ENCODE measurements around the gene KCNQ1OT1.

The KCNQ1OT1 gene

DNA sequence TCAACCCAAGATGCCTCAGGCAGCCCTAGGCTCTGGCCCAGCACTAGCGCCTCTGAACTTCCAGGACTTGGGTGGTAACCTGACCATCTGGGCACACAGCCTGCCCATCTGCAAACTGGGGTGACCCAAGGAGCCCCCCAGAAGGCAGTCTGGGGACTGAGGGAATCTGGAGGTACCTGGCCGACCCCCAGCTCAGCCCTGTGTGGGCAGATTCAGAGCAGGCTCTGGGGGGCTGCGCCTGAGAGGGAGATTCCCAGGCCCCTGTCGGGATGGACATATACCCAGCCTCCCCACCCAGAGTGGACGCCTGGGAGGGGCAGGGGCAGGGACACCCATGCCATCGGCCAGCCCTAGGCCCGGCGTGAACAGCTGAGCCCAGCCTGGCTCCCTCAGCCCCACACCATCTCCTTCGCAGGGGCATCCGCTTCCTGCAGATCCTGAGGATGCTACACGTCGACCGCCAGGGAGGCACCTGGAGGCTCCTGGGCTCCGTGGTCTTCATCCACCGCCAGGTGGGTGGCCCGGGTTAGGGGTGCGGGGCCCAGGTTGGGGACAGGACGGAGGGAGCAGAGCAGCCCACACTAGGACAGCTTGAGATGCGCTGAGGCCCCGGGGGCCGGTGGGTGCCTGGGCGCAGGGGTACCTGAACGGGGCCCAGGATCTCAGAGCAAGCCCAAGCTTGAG lies 128.1 kb downstream of the KCNQ1OT1 start:
- DNase-seq (ENCODE audit: low read depth, low spot score) = no peak

DNA sequence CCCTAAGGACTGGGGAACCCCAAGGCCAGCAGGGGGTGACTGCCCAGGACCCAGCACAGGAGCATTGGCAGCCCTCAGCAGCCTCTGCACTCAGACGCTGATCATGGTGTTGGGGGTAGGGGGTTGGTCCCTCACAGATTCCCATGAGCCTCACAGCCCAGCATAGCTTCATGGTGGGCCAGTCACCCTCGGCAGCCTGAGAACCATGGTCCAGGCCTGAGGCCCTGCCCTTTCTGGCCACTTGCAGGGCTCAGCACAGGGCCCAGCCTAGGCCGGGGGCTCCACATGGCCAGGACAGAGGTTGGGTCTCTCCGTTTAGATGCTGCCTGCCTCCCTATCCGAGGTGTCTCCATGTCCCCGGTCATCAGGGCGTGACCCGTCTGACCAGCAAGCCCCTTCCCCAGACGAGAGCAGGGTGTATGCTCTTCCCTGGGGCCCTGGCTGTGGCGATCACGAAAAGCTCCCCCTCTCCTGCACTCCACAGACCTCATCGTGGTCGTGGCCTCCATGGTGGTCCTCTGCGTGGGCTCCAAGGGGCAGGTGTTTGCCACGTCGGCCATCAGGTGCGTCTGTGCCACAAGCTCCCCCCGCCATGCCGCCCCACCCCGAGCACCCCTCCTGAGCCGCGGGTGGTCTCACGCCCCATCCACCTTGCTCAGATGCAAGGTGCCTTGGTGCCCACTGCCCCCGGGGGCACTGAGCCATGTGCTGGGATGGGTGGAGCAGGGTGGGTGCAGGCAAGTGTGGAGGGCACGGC lies 128.8 kb downstream of the KCNQ1OT1 start:
- DNase-seq (ENCODE audit: low read depth, low spot score) = no peak

DNA sequence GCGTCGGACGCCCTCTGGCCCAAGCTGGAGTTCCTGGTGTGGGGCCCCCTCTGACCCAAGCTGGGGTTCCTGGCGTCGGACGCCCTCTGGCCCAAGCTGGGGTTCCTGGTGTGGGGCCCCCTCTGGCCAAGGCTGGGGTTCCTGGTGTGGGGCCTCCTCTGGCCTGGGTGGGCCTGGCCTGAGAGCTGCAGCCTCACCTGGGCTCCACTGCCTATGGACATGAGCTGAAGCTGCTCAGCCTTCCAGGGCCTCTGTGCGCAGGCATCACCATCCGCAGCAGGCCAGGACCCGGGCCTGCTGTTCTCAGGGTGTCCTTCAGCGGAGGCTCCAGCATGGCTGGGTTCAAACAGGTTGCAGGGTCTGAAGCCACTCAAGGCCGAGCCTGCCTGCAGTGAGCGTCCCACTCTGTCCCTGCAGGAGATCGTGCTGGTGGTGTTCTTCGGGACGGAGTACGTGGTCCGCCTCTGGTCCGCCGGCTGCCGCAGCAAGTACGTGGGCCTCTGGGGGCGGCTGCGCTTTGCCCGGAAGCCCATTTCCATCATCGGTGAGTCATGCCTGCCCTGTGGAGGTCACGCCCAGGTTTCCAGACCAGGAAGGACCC lies 129.5 kb downstream of the KCNQ1OT1 start:
- DNase-seq (ENCODE audit: low read depth, low spot score) = no peak

DNA sequence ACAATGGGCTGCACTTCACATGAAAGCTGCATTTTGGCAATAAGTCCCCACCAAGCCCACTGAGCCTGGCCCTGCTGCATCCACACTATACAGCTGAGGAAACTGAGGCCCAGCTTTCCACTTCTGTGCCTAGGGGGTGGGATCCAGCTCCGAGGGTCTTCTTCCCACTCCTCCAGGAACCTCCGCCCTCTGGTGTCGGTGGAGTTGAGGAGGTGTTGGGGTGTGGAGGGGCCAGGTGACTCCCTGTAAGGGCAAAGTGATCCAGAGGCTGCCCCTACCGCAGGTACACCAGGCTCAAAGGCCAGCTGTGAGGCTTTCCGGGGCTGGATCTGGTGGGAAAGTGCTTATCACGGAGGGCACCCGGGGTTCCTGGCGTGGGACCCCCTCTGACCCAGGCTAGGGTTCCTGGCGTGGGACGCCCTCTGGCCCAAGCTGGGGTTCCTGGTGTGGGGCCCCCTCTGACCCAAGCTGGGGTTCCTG lies 130.0 kb downstream of the KCNQ1OT1 start:
- no peak for DNase-seq (ENCODE audit: low read depth, low spot score)

DNA sequence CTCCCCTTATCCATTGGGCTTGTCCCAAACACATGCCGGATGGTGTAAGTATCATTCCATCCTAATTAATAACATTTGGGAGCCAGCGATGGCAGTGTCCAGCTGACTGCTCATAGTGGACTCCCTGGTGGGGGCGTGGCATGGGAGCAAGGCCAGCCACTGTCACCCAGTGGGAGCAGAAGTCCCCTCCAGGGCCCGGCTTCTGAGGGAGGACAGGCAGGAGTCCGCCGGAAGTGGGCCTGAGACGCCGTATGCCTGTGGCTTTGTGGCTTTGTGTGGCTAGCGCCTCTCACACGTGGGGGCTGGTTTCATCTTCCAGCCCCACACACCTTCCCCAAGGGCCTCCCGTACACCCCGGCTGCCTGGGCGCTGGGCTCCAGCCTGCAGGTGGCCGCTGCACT lies 130.5 kb downstream of the KCNQ1OT1 start:
- no peak for DNase-seq (ENCODE audit: low read depth, low spot score)

DNA sequence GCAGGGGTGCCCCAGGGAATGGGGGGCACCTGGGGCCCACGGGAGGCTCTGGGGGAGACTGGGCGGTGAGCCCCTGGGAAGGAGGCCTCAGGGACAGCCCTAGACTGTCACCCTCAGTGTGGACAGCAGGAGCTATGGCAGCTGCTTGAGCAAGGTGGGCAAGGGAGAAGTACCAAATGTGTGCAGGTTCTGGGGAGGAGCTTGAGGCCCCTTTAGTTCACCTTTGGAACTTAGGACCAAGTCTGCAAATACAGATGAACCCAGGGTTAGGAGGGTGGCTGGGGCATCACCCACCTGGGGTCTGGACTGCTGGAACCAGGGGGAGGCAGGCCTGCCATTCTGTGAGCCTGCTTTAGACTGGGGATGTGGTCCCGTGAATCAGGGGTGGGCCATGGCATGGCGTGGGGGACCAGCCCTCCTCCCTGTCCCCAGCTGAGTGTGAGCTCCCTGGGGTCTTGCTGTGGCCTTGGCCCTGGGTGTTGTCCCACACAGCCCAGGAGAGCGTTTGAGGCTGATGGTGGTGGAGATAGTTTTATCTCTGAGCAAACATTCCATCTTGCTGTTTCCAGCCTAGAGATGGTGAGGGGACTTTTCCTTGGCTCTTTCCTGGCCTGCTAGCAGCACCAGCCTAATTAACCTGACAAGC lies 132.6 kb downstream of the KCNQ1OT1 start:
- no peak for DNase-seq (ENCODE audit: low read depth, low spot score)

DNA sequence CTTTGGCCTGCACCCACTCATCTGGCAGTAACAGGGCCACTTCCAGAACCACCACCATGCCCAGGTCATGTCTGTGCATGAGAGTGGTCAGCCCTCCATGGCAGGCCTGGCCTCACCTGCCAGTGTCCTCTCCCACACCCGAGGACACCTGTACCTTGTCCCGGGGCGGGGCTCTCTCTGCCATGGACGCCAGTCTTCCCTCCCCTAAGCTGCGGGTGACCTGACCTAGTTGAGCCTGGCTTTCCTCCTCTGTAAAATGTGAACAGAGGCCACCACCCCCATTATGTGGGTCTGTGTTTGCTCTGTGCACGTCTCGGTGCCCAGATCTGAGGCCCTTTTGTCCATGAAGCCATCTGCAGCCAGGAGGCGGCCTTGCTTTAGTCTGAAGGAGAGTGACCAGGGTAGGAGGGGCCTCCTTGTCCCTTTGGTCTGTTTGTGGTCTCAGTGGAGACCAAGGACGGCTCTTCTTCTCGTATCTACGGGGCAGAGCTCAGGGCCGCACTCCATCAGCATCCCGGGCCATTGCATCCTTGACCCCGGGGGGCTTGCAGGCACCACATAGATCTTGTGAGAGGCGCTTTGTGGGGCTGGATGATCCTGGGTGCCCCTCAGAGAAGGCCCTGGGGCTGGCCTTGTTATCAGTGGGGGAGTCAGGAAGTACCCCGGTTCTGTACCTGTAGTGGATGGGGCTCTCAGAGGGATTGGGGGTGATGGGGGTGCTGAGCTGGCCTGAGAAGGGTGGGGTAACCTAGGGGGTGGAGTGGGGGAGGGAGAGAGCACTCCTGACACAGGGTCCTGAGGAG lies 133.4 kb downstream of the KCNQ1OT1 start:
- no peak for DNase-seq (ENCODE audit: low read depth, low spot score)

DNA sequence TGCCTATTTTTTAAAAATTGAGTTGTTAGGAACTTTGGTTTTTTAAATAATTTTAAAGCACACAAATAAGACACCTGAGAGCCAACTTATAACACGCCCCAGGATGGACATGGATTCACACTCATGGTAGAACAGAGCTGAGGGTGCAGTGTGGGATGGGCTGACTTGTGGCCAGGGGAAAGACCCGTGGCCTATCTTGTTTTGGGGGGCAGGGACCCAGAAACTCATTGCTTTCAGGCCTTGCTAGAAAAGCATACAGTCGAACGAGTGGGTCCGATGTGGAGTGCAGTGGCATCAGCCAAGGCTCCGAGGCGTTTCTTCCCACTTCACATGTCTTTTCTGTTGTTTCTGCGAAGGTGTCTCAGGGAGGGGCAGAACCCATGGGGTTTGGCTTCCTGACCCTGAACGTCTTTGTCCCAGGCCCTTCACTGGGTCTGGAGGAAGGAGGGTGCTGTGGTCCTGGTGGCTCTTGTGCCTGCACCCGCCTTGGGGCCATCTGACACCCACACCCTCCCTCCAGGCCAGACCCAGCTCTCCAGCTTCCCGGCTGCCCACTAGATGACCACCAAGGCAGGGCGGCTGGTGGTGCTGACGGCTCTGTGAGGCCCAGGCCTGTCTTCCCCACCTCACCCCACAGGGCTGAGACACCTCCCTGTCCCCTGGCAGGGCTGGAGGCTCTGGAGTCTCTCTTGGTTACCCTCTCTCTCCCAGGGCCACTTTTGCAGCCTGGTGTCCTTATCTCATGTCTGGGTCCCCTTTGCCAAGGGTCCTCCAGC lies 134.2 kb downstream of the KCNQ1OT1 start:
- DNase-seq (ENCODE audit: low read depth, low spot score) = no peak

DNA sequence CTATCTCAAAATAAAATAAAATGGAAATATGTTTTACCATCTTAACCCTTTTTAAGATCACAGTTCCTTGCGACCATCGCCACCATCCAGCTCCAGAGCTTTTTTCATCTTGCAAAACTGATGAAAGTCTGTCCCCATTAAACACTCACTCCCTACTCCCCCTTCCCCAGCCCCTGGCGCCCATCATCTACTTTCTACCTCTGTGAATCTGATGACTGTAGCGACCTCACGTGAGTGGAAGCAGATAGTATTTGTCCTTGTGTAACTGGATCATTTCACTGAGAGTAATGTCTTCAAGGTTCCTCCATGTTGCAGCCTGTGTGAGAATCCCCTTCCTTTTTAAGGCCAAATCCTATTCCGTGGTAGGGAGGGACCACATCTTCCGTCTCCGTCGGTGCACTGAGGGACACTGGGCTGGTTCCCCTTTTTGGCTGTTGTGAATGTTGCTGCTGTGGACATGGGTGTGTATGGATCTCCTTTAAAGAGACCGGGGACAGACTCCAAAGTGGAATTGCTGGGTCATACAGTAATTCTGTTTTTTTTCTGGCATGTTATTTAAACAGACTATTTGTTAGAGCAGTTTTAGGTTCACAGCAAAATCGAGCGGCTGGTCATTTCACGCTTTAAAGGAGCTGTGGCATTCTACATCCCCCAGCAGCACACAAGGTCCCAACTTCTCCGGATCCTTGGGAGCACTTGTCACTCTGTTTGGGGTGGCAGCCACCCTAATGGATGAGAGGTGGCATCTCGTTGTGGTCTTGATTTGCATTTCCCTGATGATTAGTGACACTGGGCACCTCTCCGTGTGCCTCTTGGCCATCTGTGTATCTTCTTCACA lies 135.0 kb downstream of the KCNQ1OT1 start:
- no peak for DNase-seq (ENCODE audit: low read depth, low spot score)

DNA sequence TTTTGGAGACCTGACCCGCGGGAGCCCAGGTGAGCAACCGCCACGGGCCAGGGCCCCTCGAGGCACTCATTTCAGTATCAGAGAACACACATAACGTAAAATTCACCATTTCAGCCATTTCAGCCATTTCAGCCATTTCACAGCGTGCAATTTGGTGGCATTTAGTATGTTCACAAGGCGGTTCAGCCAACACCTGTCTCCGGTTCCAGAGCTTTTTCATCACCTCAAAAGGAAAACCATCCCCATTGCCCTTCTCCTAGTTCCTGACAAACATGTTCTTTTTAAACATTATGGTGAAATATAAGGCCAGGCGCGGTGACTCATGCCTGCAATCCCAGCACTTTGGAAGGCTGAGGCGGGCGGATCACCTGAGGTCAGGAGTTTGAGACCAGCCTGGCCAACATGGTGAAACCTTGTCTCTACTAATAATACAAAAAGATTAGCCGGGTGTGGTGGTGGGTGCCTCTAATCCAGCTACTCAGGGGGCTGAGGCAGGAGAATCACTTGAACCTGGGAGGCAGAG lies 135.7 kb downstream of the KCNQ1OT1 start:
- DNase-seq (ENCODE audit: low read depth, low spot score) = no peak

DNA sequence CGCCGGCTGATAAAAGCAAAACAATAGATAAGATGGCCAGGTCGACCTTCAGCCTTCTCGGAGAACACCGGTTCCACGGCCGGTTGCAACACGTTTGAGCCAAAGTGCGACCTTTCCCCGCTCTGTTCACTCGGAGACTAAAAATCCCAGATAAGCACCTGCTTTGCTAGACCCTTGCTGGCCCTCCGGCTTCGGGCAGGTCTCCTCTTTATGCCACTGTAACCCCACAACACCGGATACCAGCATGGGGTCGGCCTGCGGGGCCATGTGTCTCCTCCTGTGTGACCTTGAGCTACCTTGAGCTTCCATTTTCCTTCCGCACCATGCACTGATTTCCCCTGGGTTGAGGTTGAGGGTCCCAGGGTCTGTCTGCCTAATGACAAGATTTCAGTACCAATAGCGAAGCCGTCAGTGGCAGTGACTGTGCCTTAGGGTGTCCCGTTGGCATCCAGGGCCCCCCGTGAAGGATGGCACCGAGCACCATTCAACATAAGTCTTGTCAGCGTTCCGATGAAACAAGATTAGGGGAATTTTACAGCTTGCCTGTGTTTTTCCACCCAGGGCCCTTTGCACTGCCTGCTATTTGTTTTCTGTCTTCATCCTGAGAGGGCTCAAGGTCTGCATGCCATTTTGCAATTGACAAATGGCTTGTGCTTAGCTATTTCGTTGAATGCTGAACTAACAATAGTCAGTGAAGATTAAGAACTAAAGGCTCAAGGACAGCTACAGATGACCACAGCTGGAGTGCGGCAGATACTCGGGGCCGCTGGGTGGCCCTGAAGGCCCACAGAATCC lies 136.4 kb downstream of the KCNQ1OT1 start:
- DNase-seq (ENCODE audit: low read depth, low spot score) = no peak

DNA sequence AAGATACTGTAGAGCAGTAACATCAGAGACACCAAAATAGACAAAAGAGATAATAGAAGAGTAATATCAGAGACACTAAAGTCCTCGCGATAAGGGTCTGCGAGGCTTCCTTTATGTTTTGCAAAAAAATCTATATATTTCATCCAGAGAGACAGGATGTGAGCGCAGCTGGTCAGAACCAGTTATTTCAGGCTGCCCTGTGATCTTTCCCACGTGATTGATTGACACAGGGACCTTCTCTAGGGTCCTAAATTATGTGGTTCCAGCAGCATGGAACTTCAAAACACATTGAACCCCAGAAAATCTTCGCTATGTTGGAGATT lies 136.9 kb downstream of the KCNQ1OT1 start:
- DNase-seq (ENCODE audit: low read depth, low spot score) = no peak

DNA sequence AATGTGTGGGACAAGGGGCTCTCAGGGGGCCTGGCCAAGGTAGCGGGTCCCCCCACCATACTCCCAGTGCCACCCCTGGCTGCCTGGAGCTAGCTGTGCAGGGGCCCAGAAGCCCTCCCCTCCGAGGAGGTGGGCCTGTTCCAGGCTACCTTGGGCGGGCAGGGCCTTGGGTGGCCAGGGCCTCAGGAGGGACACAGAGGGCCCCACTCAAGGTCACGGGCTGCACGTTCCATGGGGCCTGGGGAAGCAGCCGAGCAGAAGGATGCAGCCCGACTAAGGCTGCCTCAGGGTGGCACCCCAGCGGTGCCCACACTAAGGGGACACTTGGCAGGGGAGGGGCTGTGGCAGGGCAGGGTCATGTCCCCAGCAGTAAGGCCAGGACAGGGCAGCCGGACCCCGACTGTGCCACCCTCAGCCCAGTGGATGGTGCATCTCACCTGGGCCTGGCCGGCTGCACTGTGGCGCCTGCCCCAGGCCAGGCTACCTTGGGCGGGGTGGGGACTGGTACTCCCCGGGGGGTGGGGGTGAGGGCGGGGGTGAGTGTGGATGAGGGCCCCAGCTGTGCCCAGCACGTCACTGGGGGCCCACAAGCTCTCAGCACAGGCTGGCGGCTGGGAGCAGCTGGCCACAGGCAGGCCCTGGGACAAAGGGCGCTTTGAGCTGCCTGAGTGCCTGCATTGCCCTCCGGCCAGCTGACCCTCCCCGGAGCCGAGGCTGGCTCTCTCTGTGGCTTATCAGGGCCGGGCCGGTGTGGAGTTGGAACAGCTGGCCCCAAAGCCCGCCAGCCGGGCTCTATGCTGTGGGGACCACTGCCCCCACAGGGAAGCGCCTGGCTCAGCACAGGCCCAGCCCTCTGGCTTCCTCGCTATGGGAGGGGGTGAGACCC lies 137.9 kb downstream of the KCNQ1OT1 start:
- DNase-seq (ENCODE audit: low read depth, low spot score) = no peak

DNA sequence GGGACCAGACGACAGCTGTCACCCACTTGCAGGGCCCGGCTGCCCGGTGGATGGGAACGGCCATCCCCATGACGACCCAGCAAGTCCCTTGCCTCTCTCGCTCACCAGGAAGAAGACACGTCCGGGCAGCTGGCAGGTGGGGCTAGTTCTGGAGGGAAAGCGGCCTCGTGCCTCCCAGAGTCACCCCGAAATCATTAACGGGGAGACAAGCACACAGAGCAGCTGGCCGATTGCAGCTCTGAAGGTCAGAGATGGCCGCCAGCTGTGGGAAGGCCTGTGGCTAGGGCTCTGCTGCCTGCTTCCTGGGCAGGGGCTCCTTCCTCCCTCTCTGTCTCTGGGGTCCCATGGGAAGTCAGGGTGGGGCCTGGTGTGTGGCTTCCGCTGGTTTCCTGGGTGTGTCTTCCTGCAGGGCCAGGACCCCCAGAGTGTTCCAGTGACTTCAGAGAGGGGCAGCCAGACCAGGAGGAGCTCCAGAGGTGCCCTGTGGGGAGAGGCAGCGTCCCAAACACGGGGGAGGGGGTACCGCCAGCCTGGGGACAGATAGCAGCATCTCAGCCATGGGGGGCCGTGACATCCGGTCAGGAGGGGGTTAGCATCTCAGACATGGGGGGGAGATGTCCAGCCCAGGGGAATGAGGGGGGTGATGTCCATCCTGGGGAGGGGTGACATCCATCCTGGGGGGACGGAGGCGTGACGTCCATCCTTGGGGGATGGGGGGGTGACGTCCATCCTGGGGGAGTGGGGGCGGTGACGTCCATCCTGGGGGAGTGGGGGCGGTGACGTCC lies 140.1 kb downstream of the KCNQ1OT1 start:
- no peak for DNase-seq (ENCODE audit: low read depth, low spot score)

DNA sequence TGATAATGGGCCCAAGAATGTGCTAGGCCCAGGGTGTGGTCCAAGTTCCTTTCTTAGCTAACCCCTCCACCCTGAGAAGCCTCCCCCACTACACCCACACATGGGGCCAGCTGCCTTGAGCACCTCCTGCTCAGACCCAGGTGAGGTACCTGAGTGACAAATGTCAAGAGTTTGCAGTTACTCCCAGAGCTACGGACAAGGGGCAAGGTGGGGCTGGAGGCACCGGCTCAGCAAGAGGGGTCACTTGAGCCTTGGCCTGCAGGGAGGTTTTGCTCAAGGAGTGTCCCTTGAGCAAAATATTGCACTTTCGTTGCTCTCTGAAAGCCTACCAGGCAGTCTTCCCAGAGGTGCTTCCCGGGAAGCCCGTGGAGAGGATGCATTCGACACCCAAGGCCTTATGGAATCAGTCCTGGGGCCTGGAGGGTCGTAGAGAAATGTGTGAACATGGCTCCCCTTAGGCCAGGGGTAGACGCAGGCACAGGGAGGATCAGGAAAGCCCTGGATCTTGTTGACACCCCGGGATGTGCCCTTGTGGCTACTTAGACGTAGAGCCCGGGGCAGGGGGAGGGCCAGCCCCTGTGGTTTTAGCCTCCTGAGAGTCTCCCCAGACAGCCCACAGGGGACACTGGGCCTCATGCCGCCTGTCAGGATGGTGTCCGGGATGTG lies 140.8 kb downstream of the KCNQ1OT1 start:
- DNase-seq (ENCODE audit: low read depth, low spot score) = no peak

DNA sequence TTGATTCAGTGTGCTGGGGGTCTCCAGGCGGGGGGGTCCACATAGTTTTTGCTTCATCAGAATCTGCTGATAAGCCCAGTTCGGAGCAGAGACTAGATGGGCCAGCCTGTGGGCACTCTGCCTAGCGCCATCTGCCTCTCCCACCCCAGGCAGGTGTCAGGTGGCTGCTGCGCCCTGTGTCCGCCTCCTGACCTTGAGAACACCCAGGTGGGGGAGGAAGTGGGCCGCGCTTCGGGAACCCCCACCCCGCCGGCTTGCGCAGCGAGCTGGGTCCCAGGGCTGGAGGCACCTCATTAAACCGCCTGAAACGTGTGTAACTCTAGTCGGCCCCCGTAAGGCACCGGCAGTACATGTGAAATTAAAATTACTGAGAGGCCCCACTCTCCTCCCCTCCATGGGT lies 141.4 kb downstream of the KCNQ1OT1 start:
- DNase-seq (ENCODE audit: low read depth, low spot score) = no peak

Measured in iPS DF 19.7 (cell line).